Coronary artery (tissue), 2 donors: ENCODE data around the gene UPK1A.

Experiments used
- DNase-seq: peaks from one replicate; pipeline ENCODE4 v3.0.0-alpha.2; 2017; ENCODE audit warnings: low spot score
- H3K27ac ChIP-seq, 2 donors: fragments of 200-600 bp; sonication (generic); one replicate each; pipeline ENCODE4 v1.5.1; 2016 to 2019
- H3K4me3 ChIP-seq: fragments of 200-600 bp; sonication (generic); 2 replicates; pipeline ENCODE4 v1.5.1; 2016; ENCODE audit warnings: mild to moderate bottlenecking, moderate library complexity
- TF ChIP-seq, protein P1 (sequence below): fragments of 200-600 bp; sonication (generic); IDR thresholded peaks from one replicate; pipeline ENCODE4 v1.5.1; 2019; ENCODE audit warnings: antibody characterized with exemption

Gene UPK1A

GRCh38 chr19:35718345-35719041 lies 52.2 kb downstream of the UPK1A start:
- DNase-seq, result peak; percentile 80
- TF ChIP-seq, protein P1, sequence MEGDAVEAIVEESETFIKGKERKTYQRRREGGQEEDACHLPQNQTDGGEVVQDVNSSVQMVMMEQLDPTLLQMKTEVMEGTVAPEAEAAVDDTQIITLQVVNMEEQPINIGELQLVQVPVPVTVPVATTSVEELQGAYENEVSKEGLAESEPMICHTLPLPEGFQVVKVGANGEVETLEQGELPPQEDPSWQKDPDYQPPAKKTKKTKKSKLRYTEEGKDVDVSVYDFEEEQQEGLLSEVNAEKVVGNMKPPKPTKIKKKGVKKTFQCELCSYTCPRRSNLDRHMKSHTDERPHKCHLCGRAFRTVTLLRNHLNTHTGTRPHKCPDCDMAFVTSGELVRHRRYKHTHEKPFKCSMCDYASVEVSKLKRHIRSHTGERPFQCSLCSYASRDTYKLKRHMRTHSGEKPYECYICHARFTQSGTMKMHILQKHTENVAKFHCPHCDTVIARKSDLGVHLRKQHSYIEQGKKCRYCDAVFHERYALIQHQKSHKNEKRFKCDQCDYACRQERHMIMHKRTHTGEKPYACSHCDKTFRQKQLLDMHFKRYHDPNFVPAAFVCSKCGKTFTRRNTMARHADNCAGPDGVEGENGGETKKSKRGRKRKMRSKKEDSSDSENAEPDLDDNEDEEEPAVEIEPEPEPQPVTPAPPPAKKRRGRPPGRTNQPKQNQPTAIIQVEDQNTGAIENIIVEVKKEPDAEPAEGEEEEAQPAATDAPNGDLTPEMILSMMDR, result no peak
- Histone ChIP-seq H3K4me3 (peak overlapping the region; percentile 88), H3K27ac (peak overlapping the region; percentile 85 to 96)

DNA sequence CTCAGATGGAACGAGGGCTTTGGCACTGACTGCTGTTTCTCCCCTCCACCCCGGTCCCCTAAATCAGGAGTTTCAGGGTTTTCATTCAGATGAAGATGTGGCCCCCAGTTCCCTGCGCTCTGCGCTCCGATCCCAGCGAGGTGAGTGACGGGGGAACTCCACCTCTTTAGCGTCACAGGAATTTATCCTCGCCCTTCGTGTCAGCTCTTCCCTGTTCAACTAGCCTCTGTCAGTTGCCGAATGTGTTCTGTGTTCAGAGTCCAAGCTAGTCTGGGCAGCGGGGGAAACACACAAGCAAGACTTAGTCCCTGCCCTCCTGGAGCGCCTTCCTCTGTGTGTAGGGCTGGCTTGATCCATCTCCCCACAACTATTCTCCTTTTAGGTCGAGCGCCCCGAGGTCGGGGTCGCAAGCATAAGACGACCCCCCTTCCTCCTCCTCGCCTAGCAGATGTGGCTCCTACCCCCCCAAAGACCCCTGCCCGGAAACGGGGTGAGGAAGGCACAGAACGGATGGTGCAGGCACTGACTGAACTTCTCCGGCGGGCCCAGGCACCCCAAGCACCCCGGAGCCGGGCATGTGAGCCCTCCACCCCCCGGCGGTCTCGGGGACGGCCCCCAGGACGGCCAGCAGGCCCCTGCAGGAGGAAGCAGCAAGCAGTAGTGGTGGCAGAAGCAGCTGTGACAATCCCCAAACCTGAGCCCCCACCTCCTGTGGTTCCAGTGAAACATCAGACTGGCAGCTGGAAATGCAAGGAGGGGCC lies 53.3 kb downstream of the UPK1A start:
- DNase-seq, result peak; percentile 73
- H3K27ac ChIP-seq, result no peak overlapping the region
- TF ChIP-seq, protein P1, result no peak
- no peak overlapping the region for H3K4me3 ChIP-seq

- Histone ChIP-seq H3K27ac (no peak overlapping the region), H3K4me3 (no peak overlapping the region)
- DNase-seq, result no peak
- TF ChIP-seq, protein P1, result no peak
These were observed 53.8 kb downstream of the UPK1A start for GRCh38 chr19:35720163-35720524.

GRCh38 chr19:35720648-35721047 lies 54.3 kb downstream of the UPK1A start:
- no peak overlapping the region for H3K4me3 ChIP-seq
- TF ChIP-seq, protein P1, result no peak
- H3K27ac ChIP-seq, result no peak overlapping the region
- DNase-seq, result no peak

DNA sequence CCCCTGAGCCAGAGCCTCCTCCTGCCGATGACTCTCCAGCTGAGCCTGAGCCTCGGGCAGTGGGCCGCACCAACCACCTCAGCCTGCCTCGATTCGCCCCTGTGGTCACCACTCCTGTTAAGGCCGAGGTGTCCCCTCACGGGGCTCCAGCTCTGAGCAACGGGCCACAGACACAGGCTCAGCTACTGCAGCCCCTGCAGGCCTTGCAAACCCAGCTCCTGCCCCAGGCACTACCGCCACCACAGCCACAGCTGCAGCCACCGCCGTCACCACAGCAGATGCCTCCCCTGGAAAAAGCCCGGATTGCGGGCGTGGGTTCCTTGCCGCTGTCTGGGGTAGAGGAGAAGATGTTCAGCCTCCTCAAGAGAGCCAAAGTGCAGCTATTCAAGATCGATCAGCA lies 55.1 kb downstream of the UPK1A start:
- Histone ChIP-seq H3K27ac (no peak overlapping the region), H3K4me3 (no peak overlapping the region)
- TF ChIP-seq, protein P1, result no peak
- DNase-seq, result no peak

DNA sequence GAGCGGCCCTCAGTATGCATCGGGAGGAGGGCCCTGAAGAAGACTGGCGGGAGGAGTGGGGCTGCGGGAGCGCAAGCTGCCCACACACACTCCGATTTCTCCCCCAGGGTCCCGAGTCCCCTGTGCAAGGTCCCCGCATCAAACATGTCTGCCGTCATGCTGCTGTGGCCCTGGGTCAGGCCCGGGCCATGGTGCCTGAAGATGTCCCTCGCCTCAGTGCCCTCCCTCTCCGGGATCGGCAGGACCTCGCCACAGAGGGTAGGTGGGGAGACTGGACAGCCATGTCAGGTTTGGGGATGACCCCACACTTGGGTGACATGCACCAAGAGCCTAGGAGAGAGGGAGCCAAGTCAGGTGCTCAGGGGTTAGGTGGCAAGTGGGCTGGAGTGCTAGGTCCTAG lies 56.1 kb downstream of the UPK1A start:
- DNase-seq, result no peak
- TF ChIP-seq, protein P1, result no peak
- H3K27ac ChIP-seq, result no peak overlapping the region
- H3K4me3 ChIP-seq, result no peak overlapping the region

DNA sequence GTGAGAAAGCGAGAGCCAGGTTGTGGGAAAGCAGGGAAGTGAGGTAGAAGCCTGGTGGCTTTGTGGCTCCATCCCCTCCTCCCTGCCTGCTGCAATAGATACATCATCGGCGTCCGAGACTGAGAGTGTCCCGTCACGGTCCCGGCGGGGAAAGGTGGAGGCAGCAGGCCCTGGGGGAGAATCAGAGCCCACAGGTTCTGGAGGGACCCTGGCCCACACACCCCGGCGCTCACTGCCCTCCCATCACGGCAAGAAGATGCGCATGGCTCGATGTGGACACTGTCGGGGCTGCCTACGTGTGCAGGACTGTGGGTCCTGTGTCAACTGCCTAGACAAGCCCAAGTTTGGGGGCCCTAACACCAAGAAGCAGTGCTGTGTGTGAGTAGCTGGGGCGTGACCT lies 56.6 kb downstream of the UPK1A start:
- TF ChIP-seq, protein P1, result no peak
- H3K27ac ChIP-seq, result no peak overlapping the region
- no peak for DNase-seq
- H3K4me3 ChIP-seq, result no peak overlapping the region
